PC-9 (cell line): ENCODE results near the gene ZNF335. TPM values are rescaled to one million over a fixed set of nuclear protein-coding genes. Genes with fewer than 3 reads are reported as not detected.
A peak's percentile ranks its signal among the peaks of the same experiment; 100 is the strongest.

Source experiments
- BruUV-seq: library from RNA; stranded (reverse); fragments of 400-500 nt; replicated peaks from 2 replicates; lab custom pipeline; 2021; lab: Mats Ljungman, UMichigan
- CTCF ChIA-PET: fragments of 300-600 bp; sonication (Branson Sonifier 250); formaldehyde crosslinking; loops from one replicate; lab custom pipeline; 2022; ENCODE audit warnings: antibody characterized with exemption; lab: Charles Lee
- POLR2A ChIA-PET: fragments of 300-600 bp; sonication (Branson Sonifier 250); formaldehyde crosslinking; loops from one replicate; lab custom pipeline; 2022; ENCODE audit warnings: antibody characterized with exemption; ENCODE audit not compliant: unreplicated experiment; lab: Charles Lee
- DNase-seq, 2 experiments: peaks; one replicate each; pipeline versions ENCODE4 v3.0.0 to v3.0.0-alpha.2; 2015 to 2022; ENCODE audit warnings: mixed read lengths in 1 of 2
- H2AFZ ChIP-seq: fragments of 200-600 bp; sonication (generic); 2 replicates; pipeline ENCODE4 v1.8.1; 2017; ENCODE audit warnings: antibody characterized with exemption
- H3F3A ChIP-seq: fragments of 200-600 bp; sonication (generic); 2 replicates; pipeline ENCODE4 v1.8.1; 2017; ENCODE audit warnings: antibody characterized with exemption, mild to moderate bottlenecking, low read depth; ENCODE audit not compliant: insufficient read depth
- H3K27ac ChIP-seq: fragments of 200-600 bp; sonication (generic); 2 replicates; pipeline ENCODE4 v1.6.1; 2016; ENCODE audit warnings: mixed run types
- H3K27me3 ChIP-seq: fragments of 200-600 bp; sonication (generic); 2 replicates; pipeline ENCODE4 v1.6.1; 2016; ENCODE audit warnings: low read depth, mixed run types; ENCODE audit not compliant: insufficient read depth
- H3K36me3 ChIP-seq: fragments of 200-600 bp; sonication (generic); 2 replicates; pipeline ENCODE4 v1.6.1; 2016; ENCODE audit warnings: low read depth, mixed run types
- H3K4me1 ChIP-seq: fragments of 200-600 bp; sonication (generic); replicated peaks from 2 replicates; pipeline ENCODE4 v1.6.1; 2016; ENCODE audit warnings: mixed run types; ENCODE audit not compliant: insufficient read depth
- H3K4me2 ChIP-seq: fragments of 200-600 bp; sonication (generic); 2 replicates; pipeline ENCODE4 v1.6.1; 2017; ENCODE audit warnings: mixed run types
- H3K4me3 ChIP-seq: fragments of 200-600 bp; sonication (generic); 2 replicates; pipeline ENCODE4 v1.6.1; 2016; ENCODE audit warnings: mixed run types
- H3K79me2 ChIP-seq: fragments of 200-600 bp; sonication (generic); 2 replicates; pipeline ENCODE4 v1.6.1; 2017; ENCODE audit warnings: low read depth, mixed run types
- H3K9me2 ChIP-seq: fragments of 200-600 bp; sonication (generic); 2 replicates; pipeline ENCODE4 v1.8.1; 2017; ENCODE audit warnings: mild to moderate bottlenecking; ENCODE audit not compliant: insufficient read depth
- H3K9me3 ChIP-seq: fragments of 200-600 bp; sonication (generic); 2 replicates; pipeline ENCODE4 v1.8.1; 2016; ENCODE audit warnings: low read depth; ENCODE audit not compliant: insufficient read depth
- H4K20me1 ChIP-seq: fragments of 200-600 bp; sonication (generic); 2 replicates; pipeline ENCODE4 v1.8.1; 2017; ENCODE audit not compliant: insufficient read depth
- EZH2 ChIP-seq: fragments of 200-600 bp; sonication (generic); IDR thresholded peaks from 2 replicates; pipeline ENCODE4 v1.8.0; 2017; ENCODE audit warnings: antibody characterized with exemption, low read depth
- intact Hi-C: fragments of 100-400 bp; cut with micrococcal nuclease; formaldehyde crosslinking; loops from one replicate; pipeline ENCODE4 v1.10.0; 2022; ENCODE audit not compliant: unreplicated experiment
- total RNA-seq: library from RNA; stranded (reverse); gene quantifications from 2 replicates; pipeline ENCODE4 v1.2.3, GENCODE V29; 2021
- TF ChIP-seq, protein P1 (sequence below): fragments of 200-600 bp; sonication (generic); conservative IDR thresholded peaks from 2 replicates; pipeline ENCODE4 v1.6.1; 2017; ENCODE audit warnings: mixed run types, antibody characterized with exemption, mild to moderate bottlenecking, moderate library complexity

The ZNF335 gene
- total RNA-seq, 1 experiment from 2014 or later = 16.3 TPM

- intact Hi-C loops = no loop called here
- no peak for DNase-seq
- no TSS peak for BruUV-seq
- TF ChIP-seq EZH2 = no peak
- TF ChIP-seq, protein P1, sequence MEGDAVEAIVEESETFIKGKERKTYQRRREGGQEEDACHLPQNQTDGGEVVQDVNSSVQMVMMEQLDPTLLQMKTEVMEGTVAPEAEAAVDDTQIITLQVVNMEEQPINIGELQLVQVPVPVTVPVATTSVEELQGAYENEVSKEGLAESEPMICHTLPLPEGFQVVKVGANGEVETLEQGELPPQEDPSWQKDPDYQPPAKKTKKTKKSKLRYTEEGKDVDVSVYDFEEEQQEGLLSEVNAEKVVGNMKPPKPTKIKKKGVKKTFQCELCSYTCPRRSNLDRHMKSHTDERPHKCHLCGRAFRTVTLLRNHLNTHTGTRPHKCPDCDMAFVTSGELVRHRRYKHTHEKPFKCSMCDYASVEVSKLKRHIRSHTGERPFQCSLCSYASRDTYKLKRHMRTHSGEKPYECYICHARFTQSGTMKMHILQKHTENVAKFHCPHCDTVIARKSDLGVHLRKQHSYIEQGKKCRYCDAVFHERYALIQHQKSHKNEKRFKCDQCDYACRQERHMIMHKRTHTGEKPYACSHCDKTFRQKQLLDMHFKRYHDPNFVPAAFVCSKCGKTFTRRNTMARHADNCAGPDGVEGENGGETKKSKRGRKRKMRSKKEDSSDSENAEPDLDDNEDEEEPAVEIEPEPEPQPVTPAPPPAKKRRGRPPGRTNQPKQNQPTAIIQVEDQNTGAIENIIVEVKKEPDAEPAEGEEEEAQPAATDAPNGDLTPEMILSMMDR = no peak
- peak overlapping the region; percentile 35 for H3K4me2 ChIP-seq
- H4K20me1 ChIP-seq = no peaks in the 10 kb centered on the region
- ChIA-PET CTCF (no interaction called here), POLR2A (interaction anchor here (0.6 to 0.7 kb wide), 2 partner anchors 9 to 367 kb away, joined by 3 read pairs; no protein-coding TSS in a partner anchor)
- H3K9me3 ChIP-seq = no peaks in the 10 kb centered on the region
- no peaks in the 10 kb centered on the region for H3K27me3 ChIP-seq
- no peak overlapping the region for H2AFZ ChIP-seq
- no peaks in the 10 kb centered on the region for H3K79me2 ChIP-seq
- no peak overlapping the region for H3K4me3 ChIP-seq
- no peaks in the 10 kb centered on the region for H3K9me2 ChIP-seq
- peaks cover 2% of the 10 kb centered on the region; the same call in 1 of the 2 replicates for H3F3A ChIP-seq
- H3K4me1 ChIP-seq = peaks cover 23% of the 10 kb centered on the region
- no peaks in the 10 kb centered on the region for H3K36me3 ChIP-seq
- no peak overlapping the region for H3K27ac ChIP-seq
Measured at GRCh38 chr20:46004187-46004586, 32.2 kb upstream of the ZNF335 start.

DNA sequence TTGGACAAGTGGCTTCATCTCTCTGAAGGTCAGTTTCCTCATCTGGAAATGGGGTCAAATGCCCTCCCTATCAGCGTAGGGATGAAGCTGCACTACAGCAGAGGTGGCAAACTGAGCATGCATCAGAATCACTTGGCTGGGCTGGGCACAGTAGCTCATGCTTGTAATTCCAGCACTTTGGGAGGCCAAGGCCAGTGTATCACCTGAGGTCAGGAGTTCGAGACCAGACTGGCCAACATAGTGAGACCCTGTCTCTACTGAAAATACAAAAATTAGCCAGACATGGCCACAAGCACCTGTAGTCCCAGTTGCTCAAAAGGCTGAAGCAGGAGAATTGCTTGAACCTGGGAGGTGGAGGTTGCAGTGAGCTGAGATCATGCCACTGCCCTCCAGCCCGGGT lies 30.0 kb upstream of the ZNF335 start:
- no peaks in the 10 kb centered on the region for H3K9me3 ChIP-seq
- TF ChIP-seq, protein P1 = no peak
- TF ChIP-seq EZH2 = no peak
- no peak for DNase-seq
- H3K79me2 ChIP-seq = no peaks in the 10 kb centered on the region
- no peaks in the 10 kb centered on the region for H3K36me3 ChIP-seq
- no peaks in the 10 kb centered on the region for H4K20me1 ChIP-seq
- H3K27me3 ChIP-seq = no peaks in the 10 kb centered on the region
- H3K27ac ChIP-seq = no peak overlapping the region
- H3F3A ChIP-seq = 0 out of 2 replicates have a peak, but pooled peaks cover 1% of the 10 kb centered on the region
- H2AFZ ChIP-seq = no peak overlapping the region
- intact Hi-C loops = no loop called here
- ChIA-PET POLR2A (no interaction called here), CTCF (no interaction called here)
- H3K9me2 ChIP-seq = no peaks in the 10 kb centered on the region
- H3K4me2 ChIP-seq = no peak overlapping the region
- peaks cover 23% of the 10 kb centered on the region for H3K4me1 ChIP-seq
- H3K4me3 ChIP-seq = no peak overlapping the region
- no TSS peak for BruUV-seq

- no peak for DNase-seq
- Histone ChIP-seq H2AFZ (no peak overlapping the region), H3K4me2 (no peak overlapping the region), H3K9me2 (no peaks in the 10 kb centered on the region), H3K27me3 (no peaks in the 10 kb centered on the region), H3K79me2 (no peaks in the 10 kb centered on the region), H3K36me3 (no peaks in the 10 kb centered on the region), H4K20me1 (no peaks in the 10 kb centered on the region), H3K4me3 (no peak overlapping the region), H3K4me1 (peaks cover 28% of the 10 kb centered on the region), H3K9me3 (no peaks in the 10 kb centered on the region), H3K27ac (no peak overlapping the region), H3F3A (peaks cover 4% of the 10 kb centered on the region; the same call in 1 of the 2 replicates)
- CTCF ChIA-PET = no interaction called here
- BruUV-seq = no TSS peak
- POLR2A ChIA-PET = interaction anchor here (0.6 kb wide), 1 partner anchor 335 kb away, joined by 3 read pairs; no protein-coding TSS in a partner anchor
- intact Hi-C loops = no loop called here
- TF ChIP-seq, protein P1 = no peak
- TF ChIP-seq EZH2 = no peak
Measured at GRCh38 chr20:46001498-46001897, 29.5 kb upstream of the ZNF335 start.
